IMR-90 (cell line): Measurements from ENCODE around the gene ANKRD9.

Experiments used
- MAFK ChIP-seq: IDR thresholded peaks from 2 replicates; pipeline ENCODE4 v1.6.1; 2012; ENCODE audit warnings: low read depth, low read length, improper control_type of control experiment
- POLR2A ChIP-seq: IDR thresholded peaks from 2 replicates; pipeline ENCODE4 v1.6.1; 2012; ENCODE audit warnings: mild to moderate bottlenecking, low read depth, low read length
- RFX5 ChIP-seq: IDR thresholded peaks from 2 replicates; pipeline ENCODE4 v1.8.0; 2012; ENCODE audit warnings: low read depth, mild to moderate bottlenecking, low read length, moderate library complexity
- SMC3 ChIP-seq: fragments of 150-350 bp; IDR thresholded peaks from 2 replicates; pipeline ENCODE4 v1.6.1; 2016; ENCODE audit warnings: low read depth, mild to moderate bottlenecking, antibody characterized with exemption, low read length, moderate library complexity
- TF ChIP-seq, protein P1 (sequence below): conservative IDR thresholded peaks from 2 replicates; pipeline ENCODE4 v1.5.1; 2012; ENCODE audit warnings: mild to moderate bottlenecking, low read depth, low read length, improper control_type of control experiment
- TF ChIP-seq, protein P2 (sequence below): fragments of 150-350 bp; IDR thresholded peaks from 2 replicates; pipeline ENCODE4 v1.6.1; 2017; ENCODE audit warnings: mild to moderate bottlenecking, antibody characterized with exemption, low read length, low read depth

DNA sequence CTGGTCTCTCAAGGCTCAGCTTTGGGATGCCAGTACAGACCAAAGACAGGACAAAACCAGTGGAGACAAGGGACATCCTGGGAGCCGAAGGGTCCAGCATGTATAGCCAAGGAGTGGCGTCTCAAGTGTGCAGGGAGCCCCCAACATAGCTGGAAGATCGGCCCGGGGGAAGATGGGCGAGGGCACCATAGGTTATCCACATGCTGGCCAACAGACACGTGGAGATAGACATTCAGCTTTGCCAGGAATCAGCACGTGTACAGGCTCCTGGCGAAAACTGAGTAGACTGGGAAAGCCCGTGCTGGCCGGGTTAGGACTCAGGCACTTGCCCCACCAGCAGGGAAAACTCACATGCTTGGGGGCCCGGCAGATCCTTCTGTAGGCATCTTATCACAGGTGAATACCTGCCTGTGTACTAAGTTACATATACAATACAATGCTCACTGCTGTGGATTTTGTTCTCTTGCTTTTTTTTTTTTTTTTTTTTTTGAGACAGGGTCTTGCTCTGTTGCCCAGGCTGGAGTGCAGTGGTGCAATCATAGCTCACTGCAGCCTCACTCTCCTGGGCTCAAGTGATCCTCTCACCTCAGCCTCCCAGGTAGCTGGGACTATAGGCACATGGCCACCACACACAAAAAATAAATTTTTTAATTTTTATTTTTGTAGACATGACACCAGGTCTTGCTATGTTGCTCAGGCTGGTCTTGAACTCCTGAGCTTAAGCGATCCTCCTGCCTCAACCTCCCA, 5.6 kb upstream of the ANKRD9 start:
- TF ChIP-seq, protein P1, sequence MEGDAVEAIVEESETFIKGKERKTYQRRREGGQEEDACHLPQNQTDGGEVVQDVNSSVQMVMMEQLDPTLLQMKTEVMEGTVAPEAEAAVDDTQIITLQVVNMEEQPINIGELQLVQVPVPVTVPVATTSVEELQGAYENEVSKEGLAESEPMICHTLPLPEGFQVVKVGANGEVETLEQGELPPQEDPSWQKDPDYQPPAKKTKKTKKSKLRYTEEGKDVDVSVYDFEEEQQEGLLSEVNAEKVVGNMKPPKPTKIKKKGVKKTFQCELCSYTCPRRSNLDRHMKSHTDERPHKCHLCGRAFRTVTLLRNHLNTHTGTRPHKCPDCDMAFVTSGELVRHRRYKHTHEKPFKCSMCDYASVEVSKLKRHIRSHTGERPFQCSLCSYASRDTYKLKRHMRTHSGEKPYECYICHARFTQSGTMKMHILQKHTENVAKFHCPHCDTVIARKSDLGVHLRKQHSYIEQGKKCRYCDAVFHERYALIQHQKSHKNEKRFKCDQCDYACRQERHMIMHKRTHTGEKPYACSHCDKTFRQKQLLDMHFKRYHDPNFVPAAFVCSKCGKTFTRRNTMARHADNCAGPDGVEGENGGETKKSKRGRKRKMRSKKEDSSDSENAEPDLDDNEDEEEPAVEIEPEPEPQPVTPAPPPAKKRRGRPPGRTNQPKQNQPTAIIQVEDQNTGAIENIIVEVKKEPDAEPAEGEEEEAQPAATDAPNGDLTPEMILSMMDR, result no peak
- TF ChIP-seq POLR2A (no peak), MAFK (no peak), SMC3 (no peak), RFX5 (no peak)
- TF ChIP-seq, protein P2, sequence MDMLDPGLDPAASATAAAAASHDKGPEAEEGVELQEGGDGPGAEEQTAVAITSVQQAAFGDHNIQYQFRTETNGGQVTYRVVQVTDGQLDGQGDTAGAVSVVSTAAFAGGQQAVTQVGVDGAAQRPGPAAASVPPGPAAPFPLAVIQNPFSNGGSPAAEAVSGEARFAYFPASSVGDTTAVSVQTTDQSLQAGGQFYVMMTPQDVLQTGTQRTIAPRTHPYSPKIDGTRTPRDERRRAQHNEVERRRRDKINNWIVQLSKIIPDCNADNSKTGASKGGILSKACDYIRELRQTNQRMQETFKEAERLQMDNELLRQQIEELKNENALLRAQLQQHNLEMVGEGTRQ, result no peak
